Mesenteric fat pad (tissue), 1 donor: ENCODE results near the gene KRTAP9-4. TPM values are rescaled to one million over a fixed set of nuclear protein-coding genes. Genes with fewer than 3 reads are reported as not detected.
"Not testable (repeated sequence)": the region's sequence is repeated elsewhere in the genome, so short reads cannot be mapped to it uniquely, and the experiment has no call there.

Experiments
- DNase-seq: peaks from one replicate; pipeline ENCODE4 v3.0.0-alpha.2; 2020; ENCODE audit warnings: low spot score
- long read RNA-seq: library from polyadenylated mRNA; unstranded; transcript quantifications from one replicate; pipeline ENCODE4 v2.0.0, GENCODE V29; 2020
- total RNA-seq: library from RNA; stranded (reverse); fragmentation: NEBNext Ultra II Directional; extraction: Animal tissue kit (Norgen Biotek cat#: 25700); gene quantifications from one replicate; pipeline ENCODE4 v1.2.1, GENCODE V29; 2021
- donor health status: DM: yes; HTN: yes; CAD: no.

The KRTAP9-4 gene, protein sequence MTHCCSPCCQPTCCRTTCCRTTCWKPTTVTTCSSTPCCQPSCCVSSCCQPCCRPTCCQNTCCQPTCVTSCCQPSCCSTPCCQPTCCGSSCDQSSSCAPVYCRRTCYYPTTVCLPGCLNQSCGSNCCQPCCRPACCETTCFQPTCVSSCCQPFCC
- total RNA-seq: not detected
- long read RNA-seq: 0 reads

DNA sequence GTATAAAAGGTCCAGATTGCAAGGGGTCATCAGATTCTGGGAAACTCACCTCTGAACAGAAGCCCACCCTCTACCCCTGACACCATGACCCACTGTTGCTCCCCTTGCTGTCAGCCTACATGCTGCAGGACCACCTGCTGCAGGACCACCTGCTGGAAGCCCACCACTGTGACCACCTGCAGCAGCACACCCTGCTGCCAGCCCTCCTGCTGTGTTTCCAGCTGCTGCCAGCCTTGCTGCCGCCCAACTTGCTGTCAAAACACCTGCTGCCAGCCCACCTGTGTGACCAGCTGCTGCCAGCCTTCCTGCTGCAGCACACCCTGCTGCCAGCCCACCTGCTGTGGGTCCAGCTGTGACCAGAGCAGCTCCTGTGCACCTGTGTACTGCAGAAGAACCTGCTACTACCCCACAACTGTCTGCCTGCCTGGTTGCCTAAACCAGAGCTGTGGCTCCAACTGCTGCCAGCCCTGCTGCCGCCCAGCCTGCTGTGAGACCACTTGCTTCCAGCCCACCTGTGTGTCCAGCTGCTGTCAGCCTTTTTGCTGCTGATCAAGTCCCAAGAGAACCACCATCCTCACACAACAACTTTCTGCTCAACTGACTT, at the start of gene KRTAP9-4:
Gene KRTAP9-4 (plus strand): TSS at position 51 of the 604 bp plus-strand sequence. CDS start 34 bp downstream, at position 85.
- not testable (repeated sequence) for DNase-seq

DNA sequence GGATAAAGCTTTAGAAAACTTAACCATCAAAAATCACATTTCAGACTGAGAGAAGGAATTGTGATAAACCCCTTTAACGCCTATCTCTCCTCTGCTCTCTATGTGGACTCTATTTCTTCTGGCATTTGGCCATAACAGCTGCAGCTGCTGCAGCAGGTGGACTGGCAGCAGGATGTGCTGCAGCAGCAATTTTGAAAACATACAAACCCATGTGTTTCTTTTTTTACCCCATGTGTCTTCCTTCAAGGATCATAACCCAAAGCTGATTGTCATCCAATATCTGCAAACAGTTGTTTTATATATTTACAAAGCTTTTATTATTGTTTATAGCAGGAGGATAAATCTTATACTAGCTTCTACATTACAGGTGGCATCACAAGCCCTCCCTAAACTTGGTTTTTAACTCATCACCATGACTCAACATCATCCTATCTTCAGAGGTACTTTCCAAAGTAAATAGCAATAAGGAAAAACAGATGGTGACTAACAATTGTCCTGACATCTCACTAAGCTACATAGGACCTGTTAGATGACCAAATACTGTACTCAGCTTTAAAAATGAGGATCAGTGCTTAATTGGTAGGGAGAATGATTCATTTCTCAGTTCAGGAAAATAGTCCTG, 37.5 kb upstream of the KRTAP9-4 start:
- DNase-seq: no peak

DNA sequence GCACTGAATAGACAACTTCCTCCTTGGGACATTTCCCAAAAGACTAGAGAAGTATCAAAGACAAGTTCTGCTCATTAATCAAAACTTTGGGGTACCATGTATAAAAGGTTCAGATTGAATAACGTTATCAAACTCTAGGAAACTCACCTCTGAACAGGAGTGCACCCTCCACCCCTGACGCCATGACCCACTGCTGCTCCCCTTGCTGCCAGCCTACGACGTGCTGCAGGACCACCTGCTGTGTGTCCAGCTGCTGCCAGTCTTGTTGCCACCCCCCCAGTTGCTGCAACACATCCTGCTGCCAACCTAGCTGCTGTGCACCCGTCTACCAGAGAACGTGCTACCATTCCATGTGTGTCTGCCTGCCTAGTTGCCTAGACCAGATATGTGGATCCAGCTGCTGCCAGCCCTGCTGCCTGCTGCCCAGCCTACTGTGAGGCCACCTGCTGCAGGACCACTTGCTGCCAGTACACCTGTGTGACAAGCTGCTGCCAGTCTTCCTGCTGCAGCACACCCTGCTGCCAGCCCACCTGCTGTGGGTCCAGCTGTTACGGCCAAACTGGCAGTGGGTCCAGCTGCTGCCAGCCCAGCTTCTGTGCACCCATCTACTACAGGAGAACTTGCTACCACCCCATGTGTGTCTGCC, 36.8 kb upstream of the KRTAP9-4 start:
- no peak for DNase-seq

DNA sequence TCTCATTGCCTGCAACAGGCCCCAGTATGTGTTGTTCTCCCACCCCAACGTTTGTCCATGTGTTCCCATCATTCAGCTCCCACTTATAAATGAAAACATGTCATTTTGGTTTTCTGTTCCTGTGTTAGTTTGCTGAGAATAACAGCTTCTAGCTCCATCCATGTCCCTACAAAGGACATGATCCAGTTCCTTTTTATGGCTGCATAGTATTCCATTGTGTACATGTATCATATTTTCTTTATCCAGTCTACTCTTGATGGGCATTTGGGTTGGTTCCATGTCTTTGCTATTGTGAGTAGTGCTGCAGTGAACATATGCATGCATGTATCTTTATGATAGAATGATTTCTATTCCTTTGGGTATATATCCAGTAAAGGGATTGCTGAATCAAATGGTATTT, 33.8 kb upstream of the KRTAP9-4 start:
- no peak for DNase-seq

DNA sequence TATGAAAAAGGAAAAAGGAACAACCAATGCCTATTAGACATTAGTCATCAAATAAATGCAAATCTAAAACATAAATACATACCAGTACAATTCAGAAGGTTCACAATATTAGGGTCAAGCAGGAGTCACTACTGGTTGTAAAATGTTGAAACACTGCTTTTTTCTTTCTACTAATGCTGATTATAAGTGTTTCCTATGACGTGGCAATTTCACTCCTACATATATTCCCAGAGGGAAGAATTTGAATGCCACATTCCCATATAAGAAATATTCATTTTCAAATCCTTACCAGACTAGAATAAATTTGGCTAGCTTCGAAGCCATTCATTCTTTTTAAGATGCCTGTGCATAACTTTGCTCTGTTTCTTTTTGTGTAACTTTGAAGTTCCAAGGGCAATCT, 25.7 kb upstream of the KRTAP9-4 start:
- no peak for DNase-seq

DNA sequence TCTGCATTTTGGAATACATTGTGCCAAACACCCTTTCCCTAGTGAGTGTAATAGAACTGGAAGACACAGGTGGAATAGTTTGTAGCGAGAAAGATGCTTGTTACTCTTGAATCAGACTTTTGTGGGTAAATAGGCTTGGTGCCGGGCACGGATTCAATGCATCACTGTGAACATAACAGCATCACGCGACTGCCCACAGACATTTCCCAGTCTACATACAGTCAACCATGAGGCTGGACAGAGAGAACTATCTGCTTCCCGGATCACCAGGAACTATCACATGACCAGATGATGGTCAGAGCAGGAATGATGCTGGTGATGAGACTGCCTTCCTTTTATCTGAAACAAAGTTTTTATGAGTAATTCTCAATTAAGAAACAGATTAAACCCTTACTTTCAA, 23.4 kb upstream of the KRTAP9-4 start:
- no peak for DNase-seq

DNA sequence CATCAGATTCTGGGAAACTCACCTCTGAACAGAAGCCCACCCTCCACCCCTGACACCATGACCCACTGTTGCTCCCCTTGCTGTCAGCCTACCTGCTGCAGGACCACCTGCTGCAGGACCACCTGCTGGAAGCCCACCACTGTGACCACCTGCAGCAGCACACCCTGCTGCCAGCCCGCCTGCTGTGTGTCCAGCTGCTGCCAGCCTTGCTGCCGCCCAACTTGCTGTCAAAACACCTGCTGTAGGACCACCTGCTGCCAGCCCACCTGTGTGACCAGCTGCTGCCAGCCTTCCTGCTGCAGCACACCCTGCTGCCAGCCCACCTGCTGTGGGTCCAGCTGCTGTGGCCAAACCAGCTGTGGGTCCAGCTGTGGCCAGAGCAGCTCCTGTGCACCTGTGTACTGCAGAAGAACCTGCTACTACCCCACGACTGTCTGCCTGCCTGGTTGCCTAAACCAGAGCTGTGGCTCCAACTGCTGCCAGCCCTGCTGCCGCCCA, 22.8 kb upstream of the KRTAP9-4 start, which contains the start of gene KRTAP9-2:
Gene KRTAP9-2 (plus strand): TSS at position 51 of the 498 bp plus-strand sequence. CDS start 7 bp downstream, at position 58.
- DNase-seq: not testable (repeated sequence)

DNA sequence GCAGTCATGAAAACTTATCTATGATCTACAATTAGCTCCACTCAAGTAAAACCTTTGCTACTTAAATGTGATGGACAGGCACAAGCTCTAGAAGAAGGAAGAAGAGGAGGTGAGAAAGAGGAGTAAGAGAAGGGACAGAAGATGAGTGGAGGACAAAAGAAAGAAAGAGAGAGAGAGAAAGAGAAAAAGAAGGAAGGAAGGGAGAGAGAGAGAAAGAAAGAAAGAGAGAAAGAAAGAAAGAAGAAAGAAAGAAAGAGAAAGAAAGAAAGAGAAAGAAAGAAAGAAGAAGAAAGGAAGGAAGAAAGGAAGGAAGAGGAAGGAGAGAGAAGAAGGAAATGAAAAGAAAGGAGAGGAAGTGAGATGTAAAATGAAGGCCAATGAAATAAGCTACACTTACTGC, 19.4 kb upstream of the KRTAP9-4 start:
- DNase-seq: no peak

DNA sequence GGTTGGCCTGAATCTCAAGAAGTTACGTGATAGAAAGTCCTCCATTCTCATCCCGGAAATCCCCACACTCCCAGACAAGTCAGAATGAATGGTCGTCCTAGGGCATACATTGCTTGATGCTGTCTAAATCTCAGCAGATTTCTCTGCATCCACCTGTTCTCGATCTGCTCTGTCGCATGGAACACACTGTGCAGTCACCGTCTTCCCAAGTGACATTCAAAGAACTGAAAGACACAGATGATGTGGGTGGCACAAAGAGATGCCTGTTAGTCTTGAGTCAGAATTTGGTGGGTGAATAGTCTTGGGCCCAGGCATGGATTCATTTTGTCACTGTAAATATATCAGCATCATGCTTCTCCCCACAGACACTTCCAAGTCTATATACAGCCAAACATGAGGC, 17.8 kb upstream of the KRTAP9-4 start:
- no peak for DNase-seq

DNA sequence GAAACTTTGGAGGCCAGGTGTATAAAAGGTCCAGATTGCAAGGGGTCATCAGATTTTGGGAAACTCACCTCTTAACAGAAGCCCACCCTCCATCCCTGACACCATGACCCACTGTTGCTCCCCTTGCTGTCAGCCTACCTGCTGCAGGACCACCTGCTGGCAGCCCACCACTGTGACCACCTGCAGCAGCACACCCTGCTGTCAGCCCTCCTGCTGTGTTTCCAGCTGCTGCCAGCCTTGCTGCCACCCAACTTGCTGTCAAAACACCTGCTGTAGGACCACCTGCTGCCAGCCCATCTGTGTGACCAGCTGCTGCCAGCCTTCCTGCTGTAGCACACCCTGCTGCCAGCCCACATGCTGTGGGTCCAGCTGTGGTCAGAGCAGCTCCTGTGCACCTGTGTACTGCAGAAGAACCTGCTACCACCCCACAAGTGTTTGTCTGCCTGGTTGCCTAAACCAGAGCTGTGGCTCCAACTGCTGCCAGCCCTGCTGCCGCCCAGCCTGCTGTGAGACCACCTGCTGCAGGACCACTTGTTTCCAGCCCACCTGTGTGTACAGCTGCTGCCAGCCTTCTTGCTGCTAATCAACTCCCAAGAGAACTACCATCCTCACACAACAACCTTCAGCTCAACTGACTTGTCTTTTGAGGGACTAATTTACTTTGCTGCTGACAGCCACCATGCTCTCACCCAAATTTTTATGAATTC, 16.9 kb upstream of the KRTAP9-4 start, which contains the start of gene KRTAP9-3:
Gene KRTAP9-3 (plus strand): TSS at position 51 of the 707 bp plus-strand sequence. CDS start 53 bp downstream, at position 104.
- not testable (repeated sequence) for DNase-seq

DNA sequence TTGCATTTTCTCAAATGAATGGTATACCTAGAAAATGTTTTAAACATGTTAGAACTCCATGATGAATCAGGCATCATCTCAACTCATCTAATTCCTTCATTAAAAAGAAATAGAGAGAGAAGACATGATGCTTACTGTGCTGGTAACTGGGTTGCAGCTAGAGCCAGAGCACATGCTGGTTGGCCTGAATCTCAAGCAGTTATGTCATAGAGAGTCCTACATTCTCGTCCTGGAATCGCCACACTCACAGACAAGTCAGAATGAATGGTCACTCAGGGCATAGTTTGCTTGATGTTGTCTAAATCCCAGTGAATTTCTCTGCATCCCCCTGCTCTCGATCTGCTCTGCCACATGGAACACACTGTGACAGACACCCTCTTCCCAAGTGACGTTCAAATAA, 12.4 kb upstream of the KRTAP9-4 start:
- DNase-seq: not testable (repeated sequence)

DNA sequence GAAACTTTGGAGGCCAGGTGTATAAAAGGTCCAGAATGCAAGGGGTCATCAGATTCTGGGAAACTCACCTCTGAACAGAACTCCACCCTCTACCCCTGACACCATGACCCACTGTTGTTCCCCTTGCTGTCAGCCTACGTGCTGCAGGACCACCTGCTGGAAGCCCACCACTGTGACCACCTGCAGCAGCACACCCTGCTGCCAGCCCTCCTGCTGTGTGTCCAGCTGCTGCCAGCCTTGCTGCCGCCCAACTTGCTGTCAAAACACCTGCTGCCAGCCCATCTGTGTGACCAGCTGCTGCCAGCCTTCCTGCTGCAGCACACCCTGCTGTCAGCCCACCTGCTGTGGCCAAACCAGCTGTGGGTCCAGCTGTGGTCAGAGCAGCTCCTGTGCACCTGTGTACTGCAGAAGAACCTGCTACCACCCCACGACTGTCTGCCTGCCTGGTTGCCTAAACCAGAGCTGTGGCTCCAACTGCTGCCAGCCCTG, 11.5 kb upstream of the KRTAP9-4 start, which contains the start of gene KRTAP9-8:
Gene KRTAP9-8 (plus strand): TSS at position 51 of the 489 bp plus-strand sequence. CDS start 53 bp downstream, at position 104.
- not testable (repeated sequence) for DNase-seq

DNA sequence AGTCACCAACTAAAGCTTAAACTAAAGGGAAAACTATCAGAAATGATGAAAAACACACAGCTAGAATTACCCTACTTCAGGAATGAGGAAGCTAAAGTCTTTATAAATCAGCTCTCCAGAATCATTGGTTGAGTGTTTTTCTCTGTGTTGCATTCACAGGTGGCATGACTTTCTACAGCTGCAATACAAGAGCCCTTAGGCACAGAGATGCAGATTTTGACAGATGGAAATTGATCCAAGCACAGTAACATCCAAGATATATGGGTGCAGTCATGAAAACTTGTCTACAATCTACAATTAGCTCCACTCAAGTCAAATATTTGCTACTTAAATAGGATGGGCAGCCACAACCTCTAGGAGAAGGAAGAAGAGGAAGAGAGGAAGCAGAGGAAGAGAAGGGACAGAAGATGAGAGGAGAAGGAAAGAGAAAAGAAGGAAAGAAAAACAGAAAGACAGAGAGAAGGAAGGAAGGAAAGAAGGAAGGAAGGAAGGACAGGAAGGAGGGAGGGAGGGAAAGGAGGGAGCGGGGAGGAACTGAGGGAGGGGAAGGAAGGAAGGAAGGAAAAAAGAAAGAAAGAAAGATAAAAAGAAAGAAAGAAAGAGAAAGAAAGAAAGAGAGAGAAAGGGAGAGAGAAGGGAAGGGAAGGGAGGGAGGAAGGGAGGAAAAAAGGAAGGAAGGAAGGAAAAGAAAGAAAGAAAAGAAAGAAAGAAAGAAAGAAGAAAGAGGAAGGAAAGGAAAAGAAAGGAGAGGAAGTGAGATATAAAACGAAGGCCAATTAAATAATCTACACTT, 2.3 kb upstream of the KRTAP9-4 start:
- DNase-seq: not testable (repeated sequence)

DNA sequence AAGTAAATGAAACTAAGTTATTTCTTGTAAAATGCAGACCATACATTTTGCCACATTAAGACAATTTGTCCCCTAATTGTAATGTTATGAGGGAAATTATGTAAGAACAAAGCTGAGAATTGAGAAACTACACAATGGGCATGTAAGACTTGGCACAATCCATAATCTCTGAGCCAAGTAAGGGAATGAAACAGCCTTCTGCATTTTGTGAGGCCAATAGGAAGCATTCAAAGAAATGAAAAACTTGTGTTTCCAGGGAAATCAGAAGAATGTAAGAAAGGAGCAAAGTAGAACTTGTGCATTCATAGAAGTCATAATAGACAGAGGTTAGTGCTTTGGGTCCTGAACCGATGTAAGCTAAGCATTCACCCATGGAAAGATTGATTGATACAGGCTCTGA, 1.8 kb downstream of the KRTAP9-4 start:
- DNase-seq: no peak

DNA sequence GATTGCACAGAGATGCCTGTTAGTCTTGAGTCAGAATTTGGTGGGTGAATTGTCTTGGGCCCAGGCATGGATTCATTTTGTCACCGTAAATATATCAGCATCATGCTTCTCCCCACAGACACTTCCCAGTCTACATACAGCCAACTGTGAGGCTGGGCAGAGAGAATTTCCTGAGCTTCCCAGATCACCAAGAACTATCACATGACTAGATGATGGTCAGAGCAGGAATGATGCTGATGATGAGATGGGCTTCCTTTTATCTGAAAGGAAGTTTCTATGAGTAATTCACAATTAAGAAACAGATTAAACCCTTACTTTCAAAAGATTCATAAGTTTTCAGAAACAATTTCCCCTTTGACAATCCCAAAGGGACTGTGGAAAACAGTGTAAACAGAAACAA, 5.4 kb downstream of the KRTAP9-4 start:
- DNase-seq: no peak

DNA sequence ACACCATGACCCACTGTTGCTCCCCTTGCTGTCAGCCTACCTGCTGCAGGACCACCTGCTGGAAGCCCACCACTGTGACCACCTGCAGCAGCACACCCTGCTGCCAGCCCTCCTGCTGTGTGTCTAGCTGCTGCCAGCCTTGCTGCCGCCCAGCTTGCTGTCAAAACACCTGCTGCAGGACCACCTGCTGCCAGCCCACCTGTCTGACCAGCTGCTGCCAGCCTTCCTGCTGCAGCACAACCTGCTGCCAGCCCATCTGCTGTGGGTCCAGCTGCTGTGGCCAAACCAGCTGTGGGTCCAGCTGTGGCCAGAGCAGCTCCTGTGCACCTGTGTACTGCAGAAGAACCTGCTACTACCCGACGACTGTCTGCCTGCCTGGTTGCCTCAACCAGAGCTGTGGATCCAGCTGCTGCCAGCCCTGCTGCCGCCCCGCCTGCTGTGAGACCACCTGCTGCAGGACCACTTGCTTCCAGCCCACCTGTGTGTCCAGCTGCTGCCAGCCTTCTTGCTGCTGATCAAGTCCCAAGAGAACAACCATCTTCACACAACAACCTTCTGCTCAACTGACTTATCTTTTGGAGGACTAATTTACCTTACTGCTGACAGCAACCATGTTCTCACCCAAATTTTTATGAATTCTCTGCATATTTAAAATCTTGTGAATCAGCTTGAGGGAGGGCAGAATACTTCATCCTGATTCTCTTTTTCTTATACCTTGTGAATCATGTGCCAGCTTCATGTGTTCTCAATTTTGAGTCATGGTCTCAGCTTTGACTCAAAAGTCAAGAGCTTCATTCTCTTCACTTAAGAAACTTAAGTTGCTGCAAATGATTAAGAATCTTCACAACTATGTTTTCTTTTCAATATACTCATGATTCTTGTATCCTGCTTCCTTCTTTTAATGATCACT, 6.1 kb downstream of the KRTAP9-4 start, which contains the start of gene KRTAP9-9:
Gene KRTAP9-9 (plus strand): TSS at position 4 of the 910 bp plus-strand sequence.
- DNase-seq: not testable (repeated sequence)

DNA sequence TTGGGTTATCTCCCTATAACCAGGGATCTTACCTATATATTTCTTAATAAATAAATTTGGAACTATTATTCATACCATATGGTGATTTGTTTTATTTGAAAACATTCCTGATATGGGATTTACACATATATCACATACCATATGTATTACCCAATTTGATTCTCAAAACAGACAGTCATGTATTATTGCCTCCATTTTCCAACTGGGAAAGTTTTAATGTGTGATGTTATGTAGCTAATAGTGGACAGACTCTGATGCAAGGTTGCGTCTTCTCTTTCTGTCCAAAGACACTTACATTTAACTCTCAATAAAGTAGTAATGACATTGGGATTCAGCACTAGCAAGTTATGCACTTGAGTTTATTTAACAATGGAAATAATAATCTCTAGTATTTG, 6.8 kb downstream of the KRTAP9-4 start:
- no peak for DNase-seq

DNA sequence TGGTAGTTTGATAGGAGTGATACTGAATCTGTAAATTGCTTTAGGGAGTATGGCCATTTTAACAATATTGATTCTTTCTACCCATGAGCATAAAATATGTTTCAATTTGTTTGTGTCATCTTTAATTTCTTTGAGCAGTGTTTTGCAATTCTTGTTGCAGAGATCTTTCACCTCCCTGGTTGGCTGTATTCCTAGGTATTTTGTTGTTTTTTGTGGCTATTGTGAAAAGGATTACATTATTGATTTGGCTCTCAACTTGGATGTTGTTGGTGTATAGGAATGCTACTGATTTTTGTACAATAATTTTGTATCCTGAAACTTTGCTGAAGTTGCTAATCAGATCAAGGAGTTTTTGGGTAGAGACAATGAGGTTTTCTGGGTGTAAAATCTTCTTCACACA, 8.9 kb downstream of the KRTAP9-4 start:
- DNase-seq: no peak

DNA sequence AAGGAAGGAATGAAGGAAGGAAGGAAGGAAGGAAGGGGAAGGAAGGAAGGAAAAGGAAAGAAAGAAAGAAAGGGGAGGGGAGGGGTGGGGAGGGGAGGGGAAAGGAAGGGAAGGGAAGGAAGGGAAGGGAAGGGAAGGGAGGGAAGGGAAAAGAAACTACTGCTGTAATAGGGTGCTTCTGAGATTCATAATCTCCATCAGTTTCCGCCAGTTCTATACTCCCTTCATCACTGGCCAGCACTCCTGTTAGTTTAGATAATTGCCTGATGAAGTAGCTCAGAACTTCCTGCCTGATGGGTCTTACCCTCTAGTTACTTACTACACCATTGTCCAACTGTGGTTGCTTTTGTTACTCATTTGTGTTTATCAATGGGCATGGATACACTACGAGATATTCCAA, 13.7 kb downstream of the KRTAP9-4 start:
- no peak for DNase-seq
